HepG2 (cell line): ENCODE results near the gene ZNF394. TPM values are rescaled to one million over a fixed set of nuclear protein-coding genes. Genes with fewer than 3 reads are reported as not detected.
"Not testable (repeated sequence)": the region's sequence is repeated elsewhere in the genome, so short reads cannot be mapped to it uniquely, and the experiment has no call there.

Experiments
- ATAC-seq: fragments of 200-7000 bp; cut with Tn5 transposase; 3 replicates; pipeline ENCODE4 v1.9.1; 2020; ENCODE audit warnings: mild to moderate bottlenecking, moderate library complexity
- BruUV-seq: library from RNA; stranded (reverse); fragments of 400-500 nt; replicated peaks from 2 replicates; lab custom pipeline; 2021; lab: Mats Ljungman, UMichigan
- CTCF ChIA-PET: fragments of 300-600 bp; formaldehyde crosslinking; extraction: SDS; loops from one replicate; lab custom pipeline; 2021; ENCODE audit warnings: low total read pairs, inconsistent platforms, low intra/inter-chr PET ratio; lab: Yijun Ruan, JAX
- POLR2A ChIA-PET: fragments of 350-600 bp; sonication (Branson Sonifier 250); formaldehyde crosslinking; loops from one replicate; lab custom pipeline; 2020; ENCODE audit warnings: antibody characterized with exemption, inconsistent platforms; lab: Yijun Ruan, JAX
- DNase-seq: peaks from one replicate; pipeline ENCODE4 v3.0.0-alpha.2; 2015; ENCODE audit warnings: low spot score
- FAIRE-seq: peaks from 3 replicates; lab custom pipeline; 2011; peaks lifted over from hg19 to GRCh38; lab: Jason Lieb, UNC
- H2AFZ ChIP-seq: one replicate; pipeline ENCODE4 v1.6.1; 2011; ENCODE audit warnings: low read length, inconsistent platforms
- H3K27ac ChIP-seq: fragments of 300-600 bp; 3 replicates; pipeline ENCODE4 v1.8.0; 2011; ENCODE audit warnings: mixed run types, mild to moderate bottlenecking, mixed read lengths, low read length, inconsistent platforms; ENCODE audit not compliant: insufficient read depth; ENCODE audit errors: extremely low read length
- H3K27me3 ChIP-seq, 2 experiments: fragments of 200-600 bp in 1 of 2; 2 replicates in 1 of 2; 3 replicates in 1 of 2; pipeline versions ENCODE4 v1.6.0 to v1.8.0; 2011; ENCODE audit warnings: low read length in 2 of 2, mild to moderate bottlenecking in 2 of 2, moderate library complexity in 2 of 2, inconsistent platforms in 1 of 2; ENCODE audit not compliant: insufficient read depth in 2 of 2, control insufficient read depth in 1 of 2
- H3K36me3 ChIP-seq, 2 experiments: fragments of 200-600 bp in 1 of 2; replicated peaks in 1 of 2; 2 replicates in 1 of 2; 3 replicates in 1 of 2; pipeline versions ENCODE4 v1.5.1 to v1.8.0; 2011; ENCODE audit warnings: low read length in 2 of 2, inconsistent platforms in 1 of 2; ENCODE audit not compliant: insufficient read depth in 2 of 2, control insufficient read depth in 1 of 2
- H3K4me1 ChIP-seq: 2 replicates; pipeline ENCODE4 v1.5.1; 2012; ENCODE audit warnings: low read length, inconsistent platforms; ENCODE audit not compliant: insufficient read depth
- H3K4me2 ChIP-seq: 2 replicates; pipeline ENCODE4 v1.6.0; 2011; ENCODE audit warnings: low read depth, low read length, inconsistent platforms
- H3K4me3 ChIP-seq, 3 experiments: fragments of 200-600 bp in 1 of 3; sonication (generic), shearing (Covaris generic) in 1 of 3; replicated peaks in 1 of 3; 2 replicates each; pipeline ENCODE4 v1.5.1; 2011 to 2016; ENCODE audit warnings: low read length in 3 of 3, inconsistent platforms in 2 of 3, low read depth in 2 of 3, mild to moderate bottlenecking in 2 of 3, control low read depth in 1 of 3, mixed read lengths in 1 of 3; ENCODE audit not compliant: insufficient read depth in 1 of 3
- H3K79me2 ChIP-seq: one replicate; pipeline ENCODE4 v1.6.1; 2011; ENCODE audit warnings: low read length, inconsistent platforms; ENCODE audit not compliant: insufficient read depth
- H3K9ac ChIP-seq: 2 replicates; pipeline ENCODE4 v1.6.0; 2011; ENCODE audit warnings: mild to moderate bottlenecking, low read depth, low read length, inconsistent platforms; ENCODE audit not compliant: insufficient read depth
- H3K9me3 ChIP-seq: 2 replicates; pipeline ENCODE4 v1.5.1; 2012; ENCODE audit warnings: mild to moderate bottlenecking, low read length
- H4K20me1 ChIP-seq: 2 replicates; pipeline ENCODE4 v1.6.0; 2011; ENCODE audit warnings: inconsistent platforms, mild to moderate bottlenecking, low read length, moderate library complexity; ENCODE audit not compliant: insufficient read depth
- CBX5 ChIP-seq: sonication (generic); formaldehyde crosslinking; IDR thresholded peaks from 2 replicates; pipeline ENCODE4 v1.4.0; 2020; ENCODE audit warnings: missing genetic modification reagents, borderline replicate concordance
- ETV5 ChIP-seq: IDR thresholded peaks from 2 replicates; pipeline ENCODE4 v1.6.1; 2018; ENCODE audit warnings: missing biosample characterization, missing genetic modification reagents, inconsistent platforms, borderline replicate concordance
- TBL1XR1 ChIP-seq: fragments of 150-350 bp; IDR thresholded peaks from 2 replicates; pipeline ENCODE4 v1.6.1; 2014; ENCODE audit warnings: borderline replicate concordance, low read length; ENCODE audit not compliant: partially characterized antibody
- WGBS: methylation state at CpG from one replicate; pipeline ENCODE4 v1.1.6; 2017; ENCODE audit warnings: low lambda C conversion rate; 5-methylcytosine and 5-hydroxymethylcytosine counted together
- in situ Hi-C: cut with HindIII; loops from 2 replicates; pipeline ENCODE4 v1.10.0; 2017; ENCODE audit warnings: low pct_unique_long_range_greater_than_20kb; ENCODE audit not compliant: extremely low pct_ligation_motif_present
- intact Hi-C: fragments of 100-400 bp; cut with micrococcal nuclease; formaldehyde crosslinking; loops from one replicate; pipeline ENCODE4 v1.10.0; 2022; ENCODE audit not compliant: unreplicated experiment
- polyA plus RNA-seq, 8 experiments: library from polyadenylated mRNA; depleted of rRNA in 3 of 8; stranded (reverse) in 7 of 8; unstranded in 1 of 8; fragments of >200 nt; fragmentation: Illumina TruSeq in 4 of 8; extraction: Trizol in 4 of 8; gene quantifications; 2 replicates each; pipeline versions ENCODE4 v1.2.1 to v1.2.3, GENCODE V29; 2011 to 2016; ENCODE audit warnings: low read depth in 4 of 8, missing spikeins in 1 of 8, mixed read lengths in 1 of 8; ENCODE audit not compliant: insufficient read depth in 1 of 8
- total RNA-seq, 5 experiments: library from RNA; depleted of rRNA; stranded (reverse); fragments of >200 nt; fragmentation: Illumina TruSeq; extraction: Trizol; gene quantifications; 2 replicates each; pipeline ENCODE4 v1.2.3, GENCODE V29; 2016; ENCODE audit warnings: low read depth in 1 of 5
- TF ChIP-seq, protein P1 (sequence below): sonication (generic); formaldehyde crosslinking; IDR thresholded peaks from 2 replicates; pipeline ENCODE4 v1.4.0; 2020; ENCODE audit warnings: missing genetic modification reagents
- TF ChIP-seq, protein P2 (sequence below): sonication (generic); formaldehyde crosslinking; IDR thresholded peaks from 2 replicates; pipeline ENCODE4 v1.4.0; 2020; ENCODE audit warnings: missing genetic modification reagents, borderline replicate concordance

Gene ZNF394
- total and polyA plus RNA-seq, 2 of the 13 experiments (the other 11 are each of a cell fraction or from before 2014, with no cell fraction given) = 7.8 to 19.6 TPM

DNA sequence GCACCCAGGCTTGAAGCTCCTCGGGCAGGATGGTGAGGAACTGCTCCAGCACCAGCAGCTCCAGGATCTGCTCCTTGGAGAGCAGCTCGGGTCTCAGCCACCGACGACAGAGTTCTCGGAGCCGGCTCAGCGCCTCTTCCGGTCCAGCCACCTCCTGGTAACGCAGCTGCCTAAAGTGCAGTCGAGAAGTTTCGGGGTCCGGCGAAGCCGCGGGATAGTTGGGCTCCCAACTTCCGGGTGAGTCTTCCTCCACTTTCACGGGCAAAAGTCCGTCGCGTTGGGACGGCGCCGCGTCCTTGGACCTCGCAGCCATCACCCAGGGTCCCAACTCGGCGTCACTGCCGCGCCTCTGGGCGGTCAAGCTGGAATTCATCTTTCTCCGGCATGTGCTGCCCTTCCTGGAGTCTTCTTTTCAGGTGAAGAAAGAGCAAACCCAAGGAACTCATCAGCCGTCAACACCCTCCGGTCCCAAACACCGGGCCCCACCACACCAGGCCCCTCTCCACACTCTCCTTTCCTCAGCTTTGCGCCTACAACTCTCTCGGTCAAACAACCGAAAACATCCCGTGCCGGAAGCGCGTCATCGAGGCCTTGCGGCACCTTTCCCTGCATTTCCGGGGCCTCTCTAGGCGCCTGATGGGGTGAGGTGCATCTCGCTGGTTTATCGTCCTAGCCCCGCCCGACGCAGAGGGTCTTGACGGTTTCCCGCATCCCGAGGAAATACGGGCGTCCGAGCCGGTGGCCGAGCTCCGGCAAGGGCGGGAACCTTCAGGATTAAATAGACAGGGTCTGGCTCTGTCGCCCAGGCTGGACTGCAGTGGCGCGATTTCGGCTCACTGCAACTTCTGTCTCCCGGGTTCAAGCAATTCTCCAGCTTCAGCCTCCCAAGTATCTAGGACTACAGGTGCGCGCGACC lies at the start of gene ZNF394 (continued):
- TF ChIP-seq, protein P1, sequence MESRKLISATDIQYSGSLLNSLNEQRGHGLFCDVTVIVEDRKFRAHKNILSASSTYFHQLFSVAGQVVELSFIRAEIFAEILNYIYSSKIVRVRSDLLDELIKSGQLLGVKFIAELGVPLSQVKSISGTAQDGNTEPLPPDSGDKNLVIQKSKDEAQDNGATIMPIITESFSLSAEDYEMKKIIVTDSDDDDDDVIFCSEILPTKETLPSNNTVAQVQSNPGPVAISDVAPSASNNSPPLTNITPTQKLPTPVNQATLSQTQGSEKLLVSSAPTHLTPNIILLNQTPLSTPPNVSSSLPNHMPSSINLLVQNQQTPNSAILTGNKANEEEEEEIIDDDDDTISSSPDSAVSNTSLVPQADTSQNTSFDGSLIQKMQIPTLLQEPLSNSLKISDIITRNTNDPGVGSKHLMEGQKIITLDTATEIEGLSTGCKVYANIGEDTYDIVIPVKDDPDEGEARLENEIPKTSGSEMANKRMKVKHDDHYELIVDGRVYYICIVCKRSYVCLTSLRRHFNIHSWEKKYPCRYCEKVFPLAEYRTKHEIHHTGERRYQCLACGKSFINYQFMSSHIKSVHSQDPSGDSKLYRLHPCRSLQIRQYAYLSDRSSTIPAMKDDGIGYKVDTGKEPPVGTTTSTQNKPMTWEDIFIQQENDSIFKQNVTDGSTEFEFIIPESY = no peak
- no peak; the same call in 1 of the 2 replicates for TF ChIP-seq CBX5 (CRISPR knock-in tag)
- TF ChIP-seq ETV5 (CRISPR knock-in tag) = peak; percentile 72; the same call in 1 of the 2 replicates
- no peak for TF ChIP-seq TBL1XR1
- TF ChIP-seq, protein P2, sequence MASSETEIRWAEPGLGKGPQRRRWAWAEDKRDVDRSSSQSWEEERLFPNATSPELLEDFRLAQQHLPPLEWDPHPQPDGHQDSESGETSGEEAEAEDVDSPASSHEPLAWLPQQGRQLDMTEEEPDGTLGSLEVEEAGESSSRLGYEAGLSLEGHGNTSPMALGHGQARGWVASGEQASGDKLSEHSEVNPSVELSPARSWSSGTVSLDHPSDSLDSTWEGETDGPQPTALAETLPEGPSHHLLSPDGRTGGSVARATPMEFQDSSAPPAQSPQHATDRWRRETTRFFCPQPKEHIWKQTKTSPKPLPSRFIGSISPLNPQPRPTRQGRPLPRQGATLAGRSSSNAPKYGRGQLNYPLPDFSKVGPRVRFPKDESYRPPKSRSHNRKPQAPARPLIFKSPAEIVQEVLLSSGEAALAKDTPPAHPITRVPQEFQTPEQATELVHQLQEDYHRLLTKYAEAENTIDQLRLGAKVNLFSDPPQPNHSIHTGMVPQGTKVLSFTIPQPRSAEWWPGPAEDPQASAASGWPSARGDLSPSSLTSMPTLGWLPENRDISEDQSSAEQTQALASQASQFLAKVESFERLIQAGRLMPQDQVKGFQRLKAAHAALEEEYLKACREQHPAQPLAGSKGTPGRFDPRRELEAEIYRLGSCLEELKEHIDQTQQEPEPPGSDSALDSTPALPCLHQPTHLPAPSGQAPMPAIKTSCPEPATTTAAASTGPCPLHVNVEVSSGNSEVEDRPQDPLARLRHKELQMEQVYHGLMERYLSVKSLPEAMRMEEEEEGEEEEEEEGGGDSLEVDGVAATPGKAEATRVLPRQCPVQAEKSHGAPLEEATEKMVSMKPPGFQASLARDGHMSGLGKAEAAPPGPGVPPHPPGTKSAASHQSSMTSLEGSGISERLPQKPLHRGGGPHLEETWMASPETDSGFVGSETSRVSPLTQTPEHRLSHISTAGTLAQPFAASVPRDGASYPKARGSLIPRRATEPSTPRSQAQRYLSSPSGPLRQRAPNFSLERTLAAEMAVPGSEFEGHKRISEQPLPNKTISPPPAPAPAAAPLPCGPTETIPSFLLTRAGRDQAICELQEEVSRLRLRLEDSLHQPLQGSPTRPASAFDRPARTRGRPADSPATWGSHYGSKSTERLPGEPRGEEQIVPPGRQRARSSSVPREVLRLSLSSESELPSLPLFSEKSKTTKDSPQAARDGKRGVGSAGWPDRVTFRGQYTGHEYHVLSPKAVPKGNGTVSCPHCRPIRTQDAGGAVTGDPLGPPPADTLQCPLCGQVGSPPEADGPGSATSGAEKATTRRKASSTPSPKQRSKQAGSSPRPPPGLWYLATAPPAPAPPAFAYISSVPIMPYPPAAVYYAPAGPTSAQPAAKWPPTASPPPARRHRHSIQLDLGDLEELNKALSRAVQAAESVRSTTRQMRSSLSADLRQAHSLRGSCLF = no peak; the same call in 1 of the 2 replicates
- TF ChIP-seq, all 625 proteins: peak for 250

DNA sequence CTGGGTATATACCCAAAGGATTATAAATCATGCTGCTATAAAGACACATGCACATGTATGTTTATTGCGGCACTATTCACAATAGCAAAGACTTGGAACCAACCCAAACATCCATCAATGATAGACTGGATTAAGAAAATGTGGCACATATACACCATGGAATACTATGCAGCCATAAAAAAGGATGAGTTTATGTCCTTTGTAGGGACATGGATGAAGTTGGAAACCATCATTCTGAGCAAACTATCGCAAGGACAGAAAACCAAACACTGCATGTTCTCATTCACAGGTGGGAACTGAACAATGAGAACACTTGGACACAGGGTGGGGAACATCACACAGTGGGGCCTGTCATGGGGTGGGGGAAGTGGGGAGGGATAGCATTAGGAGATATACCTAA lies 49.5 kb upstream of the ZNF394 start:
- DNase-seq, H3K27ac ChIP-seq, H3K36me3 ChIP-seq, H2AFZ ChIP-seq, H3K4me3 ChIP-seq, ATAC-seq, H3K27me3 ChIP-seq, H3K9me3 ChIP-seq, CTCF ChIA-PET, FAIRE-seq, H3K9ac ChIP-seq, H3K4me2 ChIP-seq, intact Hi-C loops, POLR2A ChIA-PET, in situ Hi-C loops, BruUV-seq, H4K20me1 ChIP-seq: not testable (repeated sequence)
- peaks cover 18% of the 10 kb centered on the region for H3K79me2 ChIP-seq
- peaks cover 19% of the 10 kb centered on the region for H3K4me1 ChIP-seq
- WGBS = no CpG with 5 or more reads among the region's 2 CpGs

DNA sequence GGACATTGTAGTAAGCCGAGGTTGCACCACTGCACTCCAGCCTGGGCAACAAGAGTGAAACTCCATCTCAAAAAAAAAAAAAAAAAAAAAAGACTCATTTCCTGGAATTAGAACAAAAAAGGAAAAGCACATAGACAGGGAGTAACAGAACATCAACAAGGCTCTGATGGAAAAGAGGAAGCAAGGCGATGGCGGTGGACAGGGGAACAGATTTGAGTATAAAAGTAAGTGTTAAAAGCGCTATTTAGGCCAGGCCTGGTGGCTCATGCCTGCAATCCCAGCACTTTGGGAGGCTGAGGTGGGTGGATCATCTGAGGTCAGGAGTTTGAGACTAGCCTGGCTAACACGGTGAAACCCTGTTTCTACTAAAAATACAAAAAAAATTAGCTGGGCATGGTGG lies 45.2 kb upstream of the ZNF394 start:
- H3K27ac ChIP-seq, DNase-seq, H3K27me3 ChIP-seq, BruUV-seq, H3K9me3 ChIP-seq, POLR2A ChIA-PET, H2AFZ ChIP-seq, intact Hi-C loops, in situ Hi-C loops, H4K20me1 ChIP-seq, H3K4me3 ChIP-seq, H3K79me2 ChIP-seq, H3K9ac ChIP-seq, CTCF ChIA-PET, H3K4me2 ChIP-seq, FAIRE-seq, H3K36me3 ChIP-seq, H3K4me1 ChIP-seq, ATAC-seq: not testable (repeated sequence)
- 95% methylated on average over 5 of the region's 5 CpGs for WGBS
